Neuronal stem cell (in vitro differentiated cells): ENCODE data around the gene SPP2.

Source experiments
- DNase-seq: peaks from one replicate; pipeline ENCODE4 v3.0.0-alpha.2; 2013; ENCODE audit warnings: low spot score
- H2AFZ ChIP-seq: one replicate; pipeline ENCODE4 v1.6.1; 2013; ENCODE audit warnings: mild to moderate bottlenecking, low read length, inconsistent platforms
- H2AK5ac ChIP-seq: 2 replicates; pipeline ENCODE4 v1.6.1; 2013; ENCODE audit warnings: low read depth, mild to moderate bottlenecking, inconsistent platforms, low read length, moderate library complexity, mixed read lengths
- H2BK120ac ChIP-seq: 2 replicates; pipeline ENCODE4 v1.6.1; 2013; ENCODE audit warnings: low read depth, mild to moderate bottlenecking, inconsistent platforms, low read length, moderate library complexity, mixed read lengths
- H2BK12ac ChIP-seq: one replicate; pipeline ENCODE4 v1.6.1; 2013; ENCODE audit warnings: low read length, inconsistent platforms
- H2BK15ac ChIP-seq: 2 replicates; pipeline ENCODE4 v1.6.1; 2013; ENCODE audit warnings: mild to moderate bottlenecking, low read length, inconsistent platforms, mixed read lengths
- H2BK5ac ChIP-seq: one replicate; pipeline ENCODE4 v1.6.1; 2013; ENCODE audit warnings: inconsistent platforms, mild to moderate bottlenecking, low read length, moderate library complexity
- H3K14ac ChIP-seq: one replicate; pipeline ENCODE4 v1.6.1; 2013; ENCODE audit warnings: low read length, inconsistent platforms
- H3K18ac ChIP-seq: 2 replicates; pipeline ENCODE4 v1.6.1; 2013; ENCODE audit warnings: low read length, inconsistent platforms
- H3K23ac ChIP-seq: 2 replicates; pipeline ENCODE4 v1.6.1; 2013; ENCODE audit warnings: low read depth, mild to moderate bottlenecking, mixed read lengths, low read length, inconsistent platforms; ENCODE audit not compliant: poor library complexity
- H3K27ac ChIP-seq: replicated peaks from 3 replicates; pipeline ENCODE4 v1.5.1; 2013; ENCODE audit warnings: low read length, inconsistent platforms
- H3K27me3 ChIP-seq, 3 experiments: 2 replicates each; pipeline ENCODE4 v1.6.1; 2013; ENCODE audit warnings: low read length in 3 of 3, mild to moderate bottlenecking in 2 of 3, inconsistent platforms in 1 of 3, low read depth in 1 of 3, mixed read lengths in 1 of 3, moderate library complexity in 1 of 3; ENCODE audit not compliant: control insufficient read depth in 3 of 3, insufficient read depth in 3 of 3
- H3K36me3 ChIP-seq, 2 donors: replicated peaks in 1 of 2; 2 replicates each; pipeline ENCODE4 v1.6.1; 2013; ENCODE audit warnings: low read length in 2 of 2; ENCODE audit not compliant: control insufficient read depth in 2 of 2, insufficient read depth in 2 of 2
- H3K4ac ChIP-seq: 2 replicates; pipeline ENCODE4 v1.6.1; 2013; ENCODE audit warnings: inconsistent platforms, mild to moderate bottlenecking, low read length, moderate library complexity
- H3K4me1 ChIP-seq, 2 donors: 1 replicate in 1 of 2; 2 replicates in 1 of 2; pipeline ENCODE4 v1.6.1; 2013; ENCODE audit warnings: low read length in 2 of 2, low read depth in 1 of 2; ENCODE audit not compliant: control insufficient read depth in 2 of 2, insufficient read depth in 1 of 2
- H3K4me2 ChIP-seq: one replicate; pipeline ENCODE4 v1.6.1; 2013; ENCODE audit warnings: mild to moderate bottlenecking, low read length, inconsistent platforms; ENCODE audit not compliant: insufficient read depth, poor library complexity, severe bottlenecking
- H3K4me3 ChIP-seq, 2 donors: 2 replicates each; pipeline ENCODE4 v1.5.1; 2013; ENCODE audit warnings: low read length in 2 of 2, mild to moderate bottlenecking in 2 of 2, inconsistent platforms in 1 of 2, moderate library complexity in 1 of 2
- H3K79me1 ChIP-seq: one replicate; pipeline ENCODE4 v1.6.1; 2013; ENCODE audit warnings: low read depth, mild to moderate bottlenecking, inconsistent platforms, low read length, moderate library complexity
- H3K9ac ChIP-seq: one replicate; pipeline ENCODE4 v1.6.1; 2013; ENCODE audit warnings: mild to moderate bottlenecking, low read depth, low read length, inconsistent platforms; ENCODE audit not compliant: poor library complexity
- H3K9me3 ChIP-seq, 2 donors: replicated peaks in 1 of 2; 2 replicates each; pipeline versions ENCODE3 to v1.6.1; 2013; ENCODE audit warnings: low read length in 2 of 2, mild to moderate bottlenecking in 2 of 2, inconsistent platforms in 1 of 2, low read depth in 1 of 2, mixed read lengths in 1 of 2, moderate library complexity in 1 of 2; ENCODE audit not compliant: control insufficient read depth in 2 of 2, insufficient read depth in 1 of 2
- H4K8ac ChIP-seq: one replicate; pipeline ENCODE4 v1.6.1; 2013; ENCODE audit warnings: low read depth, mild to moderate bottlenecking, inconsistent platforms, low read length, moderate library complexity
- H4K91ac ChIP-seq: one replicate; pipeline ENCODE4 v1.6.1; 2013; ENCODE audit warnings: low read length, low read depth, mild to moderate bottlenecking, inconsistent platforms; ENCODE audit not compliant: poor library complexity
- WGBS, 2 donors: extraction: QIAGEN DNeasy Blood & Tissue Kit; methylation state at CpG; one replicate each; pipeline ENCODE4 v1.1.7; 2013; ENCODE audit warnings: missing lambda C conversion rate in 2 of 2, mixed read lengths in 1 of 2; ENCODE audit not compliant: insufficient read length in 2 of 2, insufficient replicate concordance in 1 of 2; ENCODE audit errors: extremely low coverage in 2 of 2; 5-methylcytosine and 5-hydroxymethylcytosine counted together

SPP2 gene

DNA sequence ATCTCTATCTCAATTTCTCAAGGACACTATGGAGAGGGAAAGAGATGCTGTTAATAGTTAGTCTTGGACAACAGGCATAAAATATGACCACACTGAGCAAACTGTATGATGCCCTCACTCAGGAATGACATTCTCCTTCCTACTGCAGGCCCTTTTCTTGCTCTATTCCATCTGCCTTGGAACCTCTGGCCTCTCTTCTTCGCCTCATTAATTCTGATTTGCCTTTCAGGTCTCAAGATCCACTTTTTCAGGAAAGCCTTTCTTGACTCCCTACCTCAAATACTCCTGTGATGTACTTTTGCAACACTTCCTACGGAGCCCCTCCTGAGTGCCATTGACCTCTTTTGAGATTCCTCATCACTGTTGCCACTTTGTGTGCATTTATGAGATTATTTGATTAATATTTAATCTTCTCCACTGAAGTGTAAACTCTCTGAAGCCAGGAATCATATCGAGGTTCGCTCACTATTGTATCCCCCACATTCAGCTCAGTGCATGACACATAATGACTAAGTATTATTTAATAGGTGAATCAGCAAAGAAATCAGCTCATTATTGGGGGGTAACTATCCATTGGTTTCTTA lies 21.3 kb upstream of the SPP2 start:
- no CpG with 5 or more reads among the region's 4 CpGs for WGBS, 2 donors
- Histone ChIP-seq H3K18ac (no peak overlapping the region), H3K27ac (no peak overlapping the region), H3K4ac (no peak overlapping the region), H2BK15ac (no peak overlapping the region), H3K4me3 (no peak overlapping the region), H4K8ac (no peak overlapping the region), H2AFZ (no peak overlapping the region), H2BK5ac (no peak overlapping the region), H3K4me2 (no peak overlapping the region), H2AK5ac (no peak overlapping the region), H3K9me3 (peaks cover 0 to 3% of the 10 kb centered on the region in 2 donors), H3K79me1 (no peaks in the 10 kb centered on the region), H3K4me1 (peaks cover 2 to 3% of the 10 kb centered on the region in 2 donors), H3K14ac (no peak overlapping the region), H4K91ac (no peak overlapping the region), H2BK12ac (no peak overlapping the region), H3K23ac (no peak overlapping the region), H2BK120ac (no peak overlapping the region), H3K36me3 (no peaks in the 10 kb centered on the region), H3K27me3 (no peaks in the 10 kb centered on the region), H3K9ac (no peak overlapping the region)
- no peak for DNase-seq

GRCh38 chr2:234031207-234031606 lies 19.3 kb upstream of the SPP2 start:
- Histone ChIP-seq H3K9me3 (peaks cover 0 to 6% of the 10 kb centered on the region in 2 donors), H3K79me1 (no peaks in the 10 kb centered on the region), H3K4ac (no peak overlapping the region), H3K14ac (no peak overlapping the region), H2BK5ac (no peak overlapping the region), H3K36me3 (no peaks in the 10 kb centered on the region), H3K4me1 (no peaks in the 10 kb centered on the region), H3K27ac (no peak overlapping the region), H4K91ac (no peak overlapping the region), H2BK12ac (no peak overlapping the region), H2BK120ac (no peak overlapping the region), H3K9ac (no peak overlapping the region), H4K8ac (no peak overlapping the region), H3K4me3 (no peak overlapping the region), H2AK5ac (no peak overlapping the region), H3K27me3 (no peaks in the 10 kb centered on the region), H2BK15ac (no peak overlapping the region), H3K18ac (no peak overlapping the region), H3K4me2 (no peak overlapping the region), H2AFZ (no peak overlapping the region), H3K23ac (no peak overlapping the region)
- no peak for DNase-seq
- WGBS, 2 donors, result no CpG with 5 or more reads among the region's 2 CpGs

DNA sequence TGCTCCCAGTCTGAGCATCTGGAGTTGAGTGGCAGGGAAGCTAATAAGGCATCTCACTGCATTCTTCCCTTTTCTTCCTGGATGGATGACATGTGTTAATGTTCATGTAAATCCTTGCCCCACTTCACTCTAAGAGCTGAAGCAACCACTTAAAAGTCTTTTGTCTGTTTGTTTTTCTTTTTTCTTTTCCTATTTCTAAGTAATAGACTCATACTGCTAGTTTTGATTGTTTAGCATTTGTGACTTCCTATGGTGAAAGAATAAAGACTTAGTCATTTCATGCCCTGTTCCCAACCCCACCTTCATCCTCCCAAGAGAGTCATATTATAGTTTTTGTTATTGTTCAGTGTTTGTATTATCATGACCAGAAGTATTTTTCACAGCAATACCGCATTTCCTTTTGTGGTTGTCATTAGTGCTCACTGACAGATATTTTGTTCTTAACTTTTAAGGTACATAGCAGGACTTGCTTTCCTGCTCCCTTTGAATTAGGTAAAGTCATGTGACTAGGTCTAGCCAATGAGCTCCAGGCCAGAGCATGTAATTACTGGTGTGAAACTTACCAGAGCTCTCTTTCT lies 18.1 kb upstream of the SPP2 start:
- no peak overlapping the region for H2BK15ac ChIP-seq
- no peak overlapping the region for H3K18ac ChIP-seq
- no peak overlapping the region for H3K4me2 ChIP-seq
- H3K36me3 ChIP-seq, result no peaks in the 10 kb centered on the region
- H2AFZ ChIP-seq, result no peak overlapping the region
- DNase-seq, result no peak
- no peak overlapping the region for H2BK12ac ChIP-seq
- H3K9ac ChIP-seq, result no peak overlapping the region
- no peaks in the 10 kb centered on the region for H3K4me1 ChIP-seq
- no peak overlapping the region for H2AK5ac ChIP-seq
- WGBS, 2 donors, result no CpG with 5 or more reads among the region's 1 CpG
- H3K79me1 ChIP-seq, result no peaks in the 10 kb centered on the region
- H4K91ac ChIP-seq, result no peak overlapping the region
- no peak overlapping the region for H3K14ac ChIP-seq
- no peak overlapping the region for H3K4ac ChIP-seq
- H2BK5ac ChIP-seq, result no peak overlapping the region
- H3K27ac ChIP-seq, result no peak overlapping the region
- no peak overlapping the region for H3K23ac ChIP-seq
- H2BK120ac ChIP-seq, result no peak overlapping the region
- H4K8ac ChIP-seq, result no peak overlapping the region
- peaks cover 0 to 6% of the 10 kb centered on the region in 2 donors for H3K9me3 ChIP-seq
- no peak overlapping the region for H3K4me3 ChIP-seq
- no peaks in the 10 kb centered on the region for H3K27me3 ChIP-seq

DNA sequence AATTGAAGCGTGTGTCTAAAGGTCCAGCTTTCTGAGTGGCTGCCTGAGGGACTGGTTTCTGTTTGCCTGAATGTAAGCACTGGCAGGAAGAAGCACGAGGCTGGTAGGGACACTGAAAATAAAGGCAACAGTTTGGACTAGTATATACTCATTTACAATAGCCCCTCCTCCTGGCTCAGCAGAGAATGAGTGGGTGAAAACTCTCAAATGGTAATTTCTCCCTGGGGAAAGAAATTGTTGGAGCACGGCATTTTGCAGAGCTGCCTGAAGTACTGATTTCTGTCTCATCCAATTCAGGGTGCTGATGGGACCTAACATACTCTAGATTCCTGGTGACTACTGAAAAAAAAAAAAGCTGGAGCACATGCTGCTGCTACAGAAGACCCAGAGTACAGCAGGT lies 17.3 kb upstream of the SPP2 start:
- Histone ChIP-seq H4K8ac (no peak overlapping the region), H3K9me3 (peaks cover 0 to 6% of the 10 kb centered on the region in 2 donors)
- no peak for DNase-seq

More for the DNA sequence above, 17.3 kb upstream of the SPP2 start:
- no peak overlapping the region for H3K27ac ChIP-seq
- H3K79me1 ChIP-seq, result no peaks in the 10 kb centered on the region
- H2BK5ac ChIP-seq, result no peak overlapping the region
- H2BK15ac ChIP-seq, result no peak overlapping the region
- H3K9ac ChIP-seq, result no peak overlapping the region
- H3K27me3 ChIP-seq, result no peaks in the 10 kb centered on the region
- H4K91ac ChIP-seq, result no peak overlapping the region
- no CpG with 5 or more reads among the region's 3 CpGs for whole genome bisulfite sequencing, 2 donors
- no peak overlapping the region for H3K4me3 ChIP-seq
- H2AK5ac ChIP-seq, result no peak overlapping the region
- no peak overlapping the region for H3K4me2 ChIP-seq
- H3K18ac ChIP-seq, result no peak overlapping the region
- no peak overlapping the region for H3K14ac ChIP-seq
- H2AFZ ChIP-seq, result no peak overlapping the region
- no peak overlapping the region for H2BK120ac ChIP-seq
- no peak overlapping the region for H2BK12ac ChIP-seq
- no peaks in the 10 kb centered on the region for H3K36me3 ChIP-seq
- no peak overlapping the region for H3K23ac ChIP-seq
- no peaks in the 10 kb centered on the region for H3K4me1 ChIP-seq
- no peak overlapping the region for H3K4ac ChIP-seq
